Smooth muscle cell (in vitro differentiated cells): ENCODE data around the gene PATL1. TPM values are rescaled to one million over a fixed set of nuclear protein-coding genes. Genes with fewer than 3 reads are reported as not detected.
"Not testable (repeated sequence)": the region's sequence is repeated elsewhere in the genome, so short reads cannot be mapped to it uniquely, and the experiment has no call there.

Experiments
- DNase-seq: peaks from one replicate; lab custom pipeline; 2025; ENCODE audit not compliant: unreplicated experiment; lab: John Stamatoyannopoulos, UW
- H2AFZ ChIP-seq: fragments of 200-600 bp; sonication (generic); 2 replicates; pipeline ENCODE4 v1.6.0; 2016; ENCODE audit warnings: antibody characterized with exemption, low read depth, mild to moderate bottlenecking
- H3F3A ChIP-seq: fragments of 200-600 bp; sonication (generic); 2 replicates; pipeline ENCODE4 v1.6.0; 2017; ENCODE audit warnings: antibody characterized with exemption, low read depth
- H3K27ac ChIP-seq: fragments of 200-600 bp; sonication (generic); 2 replicates; pipeline ENCODE4 v1.5.1; 2016; ENCODE audit warnings: low read depth, mild to moderate bottlenecking
- H3K27me3 ChIP-seq: fragments of 200-600 bp; sonication (generic); 2 replicates; pipeline ENCODE4 v1.6.1; 2016; ENCODE audit warnings: low read depth, mild to moderate bottlenecking
- H3K36me3 ChIP-seq: fragments of 200-600 bp; sonication (generic); 2 replicates; pipeline ENCODE4 v1.5.1; 2016; ENCODE audit warnings: low read depth
- H3K4me1 ChIP-seq: fragments of 200-600 bp; sonication (generic); 2 replicates; pipeline ENCODE4 v1.5.1; 2016; ENCODE audit warnings: low read depth
- H3K4me2 ChIP-seq: fragments of 200-600 bp; sonication (generic); 2 replicates; pipeline ENCODE4 v1.6.0; 2016; ENCODE audit warnings: mild to moderate bottlenecking
- H3K4me3 ChIP-seq: fragments of 200-600 bp; sonication (generic); 2 replicates; pipeline ENCODE4 v1.5.1; 2016; ENCODE audit warnings: mild to moderate bottlenecking
- H3K79me2 ChIP-seq: fragments of 200-600 bp; sonication (generic); 2 replicates; pipeline ENCODE4 v1.6.0; 2016; ENCODE audit warnings: low read depth, mild to moderate bottlenecking
- H3K9ac ChIP-seq: fragments of 200-600 bp; sonication (generic); 2 replicates; pipeline ENCODE4 v1.6.0; 2016; ENCODE audit warnings: low read depth
- H3K9me3 ChIP-seq: fragments of 200-600 bp; sonication (generic); replicated peaks from 2 replicates; pipeline ENCODE4 v1.5.1; 2016; ENCODE audit warnings: low read depth
- H4K20me1 ChIP-seq: fragments of 200-600 bp; sonication (generic); 2 replicates; pipeline ENCODE4 v1.6.0; 2016; ENCODE audit warnings: low read depth
- WGBS: methylation state at CpG from one replicate; pipeline ENCODE4 v1.1.7; 2016; ENCODE audit warnings: low lambda C conversion rate; 5-methylcytosine and 5-hydroxymethylcytosine counted together
- polyA plus RNA-seq: library from polyadenylated mRNA; unstranded; fragments of >200 nt; fragmentation: Nextera tagmentation; extraction: Ambion mirVana; gene quantifications from 2 replicates; pipeline ENCODE4 v1.2.1, GENCODE V29; 2016
- total RNA-seq: library from RNA; depleted of rRNA; stranded (reverse); fragments of >200 nt; gene quantifications from 2 replicates; pipeline ENCODE4 v1.2.3, GENCODE V29; 2014
- TF ChIP-seq, protein P1 (sequence below): fragments of 200-600 bp; sonication (generic); IDR thresholded peaks from 2 replicates; pipeline ENCODE4 v1.5.1; 2017; ENCODE audit warnings: borderline replicate concordance, mild to moderate bottlenecking, antibody characterized with exemption; ENCODE audit not compliant: insufficient read depth, poor library complexity, severe bottlenecking

The PATL1 gene
- total and polyA plus RNA-seq, 2 experiments from 2014 or later: 16.5 to 35.2 TPM

GRCh38 chr11:59706518-59707285, 37.9 kb upstream of the PATL1 start:
- Histone ChIP-seq H3K4me3 (no peak overlapping the region), H4K20me1 (no peaks in the 10 kb centered on the region), H3K27me3 (no peaks in the 10 kb centered on the region), H2AFZ (peak overlapping the region; percentile 44), H3K4me1 (peaks cover 14% of the 10 kb centered on the region), H3K9me3 (no peaks in the 10 kb centered on the region), H3K36me3 (no peaks in the 10 kb centered on the region), H3K27ac (peak overlapping the region; percentile 98), H3K4me2 (peak overlapping the region; percentile 76), H3K79me2 (no peaks in the 10 kb centered on the region), H3F3A (peaks cover 22% of the 10 kb centered on the region), H3K9ac (peak overlapping the region; percentile 68)
- no peak for DNase-seq
- TF ChIP-seq, protein P1, sequence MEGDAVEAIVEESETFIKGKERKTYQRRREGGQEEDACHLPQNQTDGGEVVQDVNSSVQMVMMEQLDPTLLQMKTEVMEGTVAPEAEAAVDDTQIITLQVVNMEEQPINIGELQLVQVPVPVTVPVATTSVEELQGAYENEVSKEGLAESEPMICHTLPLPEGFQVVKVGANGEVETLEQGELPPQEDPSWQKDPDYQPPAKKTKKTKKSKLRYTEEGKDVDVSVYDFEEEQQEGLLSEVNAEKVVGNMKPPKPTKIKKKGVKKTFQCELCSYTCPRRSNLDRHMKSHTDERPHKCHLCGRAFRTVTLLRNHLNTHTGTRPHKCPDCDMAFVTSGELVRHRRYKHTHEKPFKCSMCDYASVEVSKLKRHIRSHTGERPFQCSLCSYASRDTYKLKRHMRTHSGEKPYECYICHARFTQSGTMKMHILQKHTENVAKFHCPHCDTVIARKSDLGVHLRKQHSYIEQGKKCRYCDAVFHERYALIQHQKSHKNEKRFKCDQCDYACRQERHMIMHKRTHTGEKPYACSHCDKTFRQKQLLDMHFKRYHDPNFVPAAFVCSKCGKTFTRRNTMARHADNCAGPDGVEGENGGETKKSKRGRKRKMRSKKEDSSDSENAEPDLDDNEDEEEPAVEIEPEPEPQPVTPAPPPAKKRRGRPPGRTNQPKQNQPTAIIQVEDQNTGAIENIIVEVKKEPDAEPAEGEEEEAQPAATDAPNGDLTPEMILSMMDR: no peak
- WGBS: 24% methylated on average over 5 of the region's 5 CpGs

GRCh38 chr11:59705294-59705693, 36.5 kb upstream of the PATL1 start:
- peaks cover 14% of the 10 kb centered on the region for H3K4me1 ChIP-seq
- no peak overlapping the region for H3K9ac ChIP-seq
- DNase-seq: no peak
- no peaks in the 10 kb centered on the region for H3K27me3 ChIP-seq
- peaks cover 22% of the 10 kb centered on the region for H3F3A ChIP-seq
- H3K4me3 ChIP-seq: no peak overlapping the region
- H2AFZ ChIP-seq: peak overlapping the region; percentile 77
- H3K79me2 ChIP-seq: no peaks in the 10 kb centered on the region
- TF ChIP-seq, protein P1: no peak
- H3K9me3 ChIP-seq: no peaks in the 10 kb centered on the region
- peak overlapping the region; percentile 98 for H3K27ac ChIP-seq
- H3K4me2 ChIP-seq: peak overlapping the region; percentile 51
- WGBS: 60% methylated on average over 6 of the region's 6 CpGs
- no peaks in the 10 kb centered on the region for H3K36me3 ChIP-seq
- H4K20me1 ChIP-seq: no peaks in the 10 kb centered on the region

- not testable (repeated sequence) for H3K27ac ChIP-seq, H3K4me2 ChIP-seq, H2AFZ ChIP-seq
These were observed 34.7 kb upstream of the PATL1 start for GRCh38 chr11:59703515-59703914.

GRCh38 chr11:59700157-59700556, 31.3 kb upstream of the PATL1 start:
- not testable (repeated sequence) for H3K4me3 ChIP-seq, DNase-seq, H3K27me3 ChIP-seq, H3K4me2 ChIP-seq, H3K9ac ChIP-seq, H3K36me3 ChIP-seq, H3K4me1 ChIP-seq, H2AFZ ChIP-seq, H3K79me2 ChIP-seq, H4K20me1 ChIP-seq, H3K27ac ChIP-seq, H3F3A ChIP-seq, H3K9me3 ChIP-seq
- 85% methylated on average over 3 of the region's 5 CpGs for WGBS

More at GRCh38 chr11:59703515-59703914, 34.7 kb upstream of the PATL1 start:
- not testable (repeated sequence) for H4K20me1 ChIP-seq, H3K79me2 ChIP-seq, H3K9ac ChIP-seq, H3K36me3 ChIP-seq, DNase-seq, H3K9me3 ChIP-seq, H3K4me3 ChIP-seq, H3K27me3 ChIP-seq
- WGBS: 85% methylated on average over 1 of the region's 1 CpG
- Histone ChIP-seq H3F3A (peaks cover 22% of the 10 kb centered on the region), H3K4me1 (peaks cover 14% of the 10 kb centered on the region)

GRCh38 chr11:59698506-59698905, 29.7 kb upstream of the PATL1 start:
- no peak overlapping the region for H3K9ac ChIP-seq
- no peak overlapping the region for H2AFZ ChIP-seq
- DNase-seq: no peak
- no peaks in the 10 kb centered on the region for H3K4me1 ChIP-seq
- H4K20me1 ChIP-seq: no peaks in the 10 kb centered on the region
- no peaks in the 10 kb centered on the region for H3K79me2 ChIP-seq
- H3K4me3 ChIP-seq: no peak overlapping the region
- H3K9me3 ChIP-seq: no peaks in the 10 kb centered on the region
- no peaks in the 10 kb centered on the region for H3F3A ChIP-seq
- no peak overlapping the region for H3K27ac ChIP-seq
- H3K27me3 ChIP-seq: no peaks in the 10 kb centered on the region
- no peak overlapping the region for H3K4me2 ChIP-seq
- TF ChIP-seq, protein P1: no peak
- no peaks in the 10 kb centered on the region for H3K36me3 ChIP-seq
